IMR-90 (cell line): ENCODE measurements around the gene SMIM5. TPM values are rescaled to one million over a fixed set of nuclear protein-coding genes. Genes with fewer than 3 reads are reported as not detected.

Source experiments
- ATAC-seq: fragments of 200-7000 bp; cut with Tn5 transposase; 2 replicates; pipeline ENCODE4 v1.9.1; 2020; ENCODE audit warnings: low read depth, mild to moderate bottlenecking, moderate library complexity
- BruUV-seq: library from RNA; stranded (reverse); fragments of 400-500 nt; replicated peaks from 2 replicates; lab custom pipeline; 2021; lab: Mats Ljungman, UMichigan
- CTCF ChIA-PET: fragments of 300-600 bp; formaldehyde crosslinking; extraction: SDS; loops from one replicate; lab custom pipeline; 2021; ENCODE audit warnings: antibody characterized with exemption; lab: Yijun Ruan, JAX
- POLR2A ChIA-PET: fragments of 300-600 bp; sonication (Branson Sonifier 250); formaldehyde crosslinking; loops from one replicate; lab custom pipeline; 2022; ENCODE audit warnings: antibody characterized with exemption; ENCODE audit not compliant: unreplicated experiment; lab: Charles Lee
- DNase-seq: peaks from one replicate; pipeline ENCODE4 v3.0.0; 2013
- H2AFZ ChIP-seq: replicated peaks from 2 replicates; pipeline ENCODE3; 2013; ENCODE audit warnings: low read length, mild to moderate bottlenecking; ENCODE audit not compliant: poor library complexity
- H2AK5ac ChIP-seq: 2 replicates; pipeline ENCODE4 v1.6.1; 2013; ENCODE audit warnings: low read depth, low read length, inconsistent platforms
- H2AK9ac ChIP-seq: replicated peaks from 2 replicates; pipeline ENCODE3; 2013; ENCODE audit warnings: mild to moderate bottlenecking, low read depth, low read length, moderate library complexity; ENCODE audit not compliant: poor library complexity
- H2BK120ac ChIP-seq: 2 replicates; pipeline ENCODE4 v1.6.1; 2013; ENCODE audit warnings: low read depth, low read length, inconsistent platforms
- H2BK15ac ChIP-seq: 3 replicates; pipeline ENCODE4 v1.6.1; 2013; ENCODE audit warnings: low read depth, low read length, inconsistent platforms
- H2BK20ac ChIP-seq: 2 replicates; pipeline ENCODE4 v1.6.1; 2013; ENCODE audit warnings: low read depth, mild to moderate bottlenecking, inconsistent platforms, low read length, moderate library complexity
- H2BK5ac ChIP-seq: 2 replicates; pipeline ENCODE4 v1.6.1; 2013; ENCODE audit warnings: mild to moderate bottlenecking, low read depth, low read length, inconsistent platforms; ENCODE audit not compliant: poor library complexity, severe bottlenecking
- H3K14ac ChIP-seq: replicated peaks from 2 replicates; pipeline ENCODE4 v1.6.1; 2013; ENCODE audit warnings: low read depth, low read length, inconsistent platforms
- H3K18ac ChIP-seq: 2 replicates; pipeline ENCODE4 v1.6.1; 2013; ENCODE audit warnings: low read depth, low read length, control low read depth
- H3K23ac ChIP-seq: 2 replicates; pipeline ENCODE4 v1.6.1; 2013; ENCODE audit warnings: low read depth, low read length, inconsistent platforms
- H3K27ac ChIP-seq: 2 replicates; pipeline ENCODE4 v1.5.1; 2013; ENCODE audit warnings: mild to moderate bottlenecking, control low read depth, low read length; ENCODE audit not compliant: insufficient read depth
- H3K27me3 ChIP-seq: 2 replicates; pipeline ENCODE4 v1.6.1; 2013; ENCODE audit warnings: low read length; ENCODE audit not compliant: control insufficient read depth, insufficient read depth
- H3K36me3 ChIP-seq: 2 replicates; pipeline ENCODE4 v1.6.1; 2013; ENCODE audit warnings: low read length, mixed read lengths; ENCODE audit not compliant: control insufficient read depth, insufficient read depth
- H3K4ac ChIP-seq: 2 replicates; pipeline ENCODE4 v1.6.1; 2013; ENCODE audit warnings: low read depth, low read length, inconsistent platforms
- H3K4me1 ChIP-seq: 2 replicates; pipeline ENCODE4 v1.6.1; 2013; ENCODE audit warnings: low read length, mixed read lengths; ENCODE audit not compliant: control insufficient read depth, insufficient read depth
- H3K4me2 ChIP-seq: 2 replicates; pipeline ENCODE4 v1.6.1; 2013; ENCODE audit warnings: low read depth, mild to moderate bottlenecking, control low read depth, low read length, moderate library complexity
- H3K4me3 ChIP-seq: 2 replicates; pipeline ENCODE4 v1.5.1; 2013; ENCODE audit warnings: low read depth, mild to moderate bottlenecking, control low read depth, low read length, moderate library complexity; ENCODE audit not compliant: insufficient read depth
- H3K56ac ChIP-seq: 2 replicates; pipeline ENCODE4 v1.6.1; 2013; ENCODE audit warnings: low read length, inconsistent platforms; ENCODE audit not compliant: insufficient read depth; ENCODE audit errors: extremely low read depth
- H3K79me1 ChIP-seq, 2 experiments: 2 replicates each; pipeline ENCODE4 v1.6.1; 2013; ENCODE audit warnings: low read length in 2 of 2, inconsistent platforms in 1 of 2, low read depth in 1 of 2
- H3K9ac ChIP-seq: 2 replicates; pipeline ENCODE4 v1.6.1; 2013; ENCODE audit warnings: low read depth, low read length, control low read depth
- H3K9me1 ChIP-seq: 2 replicates; pipeline ENCODE4 v1.6.1; 2013; ENCODE audit warnings: low read length, inconsistent platforms; ENCODE audit not compliant: insufficient read depth
- H3K9me3 ChIP-seq: 2 replicates; pipeline ENCODE4 v1.6.1; 2013; ENCODE audit warnings: low read length; ENCODE audit not compliant: control insufficient read depth, insufficient read depth
- H4K20me1 ChIP-seq: 2 replicates; pipeline ENCODE4 v1.6.1; 2013; ENCODE audit warnings: low read length, inconsistent platforms; ENCODE audit not compliant: insufficient read depth
- H4K5ac ChIP-seq: 2 replicates; pipeline ENCODE4 v1.6.1; 2013; ENCODE audit warnings: mild to moderate bottlenecking, low read depth, low read length, control low read depth
- H4K8ac ChIP-seq, 2 experiments: 2 replicates each; pipeline ENCODE4 v1.6.1; 2013; ENCODE audit warnings: low read depth in 2 of 2, low read length in 2 of 2, control low read depth in 1 of 2, inconsistent platforms in 1 of 2
- H4K91ac ChIP-seq: 2 replicates; pipeline ENCODE4 v1.6.1; 2013; ENCODE audit warnings: low read depth, low read length, inconsistent platforms; ENCODE audit not compliant: insufficient read depth
- CEBPB ChIP-seq: IDR thresholded peaks from 2 replicates; pipeline ENCODE4 v1.6.1; 2012; ENCODE audit warnings: low read depth, low read length, improper control_type of control experiment
- MAFK ChIP-seq: IDR thresholded peaks from 2 replicates; pipeline ENCODE4 v1.6.1; 2012; ENCODE audit warnings: low read depth, low read length, improper control_type of control experiment
- MAZ ChIP-seq: IDR thresholded peaks from 2 replicates; pipeline ENCODE4 v1.6.1; 2012; ENCODE audit warnings: low read depth, mild to moderate bottlenecking, low read length, improper control_type of control experiment, moderate library complexity, borderline replicate concordance
- NFE2L2 ChIP-seq: fragments of 150-350 bp; IDR thresholded peaks from 2 replicates; pipeline ENCODE4 v1.6.1; 2016; ENCODE audit warnings: low read depth, mild to moderate bottlenecking, low read length
- RCOR1 ChIP-seq: IDR thresholded peaks from 2 replicates; pipeline ENCODE4 v1.6.1; 2012; ENCODE audit warnings: mild to moderate bottlenecking, low read length, improper control_type of control experiment; ENCODE audit not compliant: insufficient replicate concordance
- WGBS, 2 experiments: methylation state at CpG; one replicate each; pipeline versions ENCODE4 v1.1.5 to v1.1.7; 2013; ENCODE audit warnings: missing lambda C conversion rate in 2 of 2; ENCODE audit not compliant: insufficient read length in 1 of 2; ENCODE audit errors: extremely low coverage in 2 of 2; 5-methylcytosine and 5-hydroxymethylcytosine counted together
- dilution Hi-C: fragments of 300-500 bp; cut with HindIII; formaldehyde crosslinking; loops from one replicate; pipeline ENCODE4 v1.14.3; 2018; ENCODE audit warnings: low sequenced_read_pairs; ENCODE audit not compliant: unreplicated experiment
- in situ Hi-C: fragments of 300-500 bp; cut with MboI; formaldehyde crosslinking; loops from 3 replicates; pipeline ENCODE4 v1.14.3; 2019; ENCODE audit warnings: low sequenced_read_pairs, inconsistent platforms, mixed read lengths
- intact Hi-C: fragments of 100-400 bp; cut with micrococcal nuclease; formaldehyde crosslinking; loops from 2 replicates; pipeline ENCODE4 v1.10.0; 2022
- polyA plus RNA-seq, 3 experiments: library from polyadenylated mRNA; depleted of rRNA; stranded (reverse); fragments of >200 nt; gene quantifications; 2 replicates each; pipeline ENCODE4 v1.2.3, GENCODE V29; 2012; ENCODE audit warnings: low replicate concordance in 1 of 3
- total RNA-seq: library from RNA; depleted of rRNA; stranded (reverse); fragments of >200 nt; gene quantifications from 2 replicates; pipeline ENCODE4 v1.2.3, GENCODE V29; 2012
- TF ChIP-seq, protein P1 (sequence below): fragments of 150-350 bp; IDR thresholded peaks from 2 replicates; pipeline ENCODE4 v1.6.1; 2017; ENCODE audit warnings: mild to moderate bottlenecking, antibody characterized with exemption, low read length, low read depth

The SMIM5 gene
- total and polyA plus RNA-seq, 2 of the 4 experiments (the other 2 are of a cell fraction), result not detected

DNA sequence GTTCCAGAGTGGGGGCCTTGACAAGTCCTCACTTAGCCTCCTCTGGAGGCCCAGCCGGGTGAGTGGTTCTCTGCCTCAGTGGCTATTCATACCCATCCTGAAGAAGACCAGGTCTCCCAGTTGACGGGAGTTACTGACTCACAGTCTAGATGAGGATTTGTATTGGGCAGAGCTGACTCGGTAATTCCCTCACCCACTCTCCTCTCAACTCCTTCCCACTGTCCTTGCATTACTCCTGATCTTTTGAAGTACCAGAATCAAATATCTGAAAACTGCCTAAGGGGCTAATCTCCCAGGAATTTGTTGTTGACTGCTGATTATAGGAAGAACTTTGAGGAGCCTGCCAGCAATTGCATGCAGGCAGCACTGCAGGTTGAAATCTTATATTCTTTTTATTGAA is 48.1 kb downstream of the SMIM5 start:
- Histone ChIP-seq H2BK120ac (no peak overlapping the region), H2AK5ac (no peak overlapping the region), H4K5ac (no peak overlapping the region), H3K18ac (no peak overlapping the region), H3K9me3 (no peaks in the 10 kb centered on the region), H2BK20ac (no peak overlapping the region), H3K4me1 (peaks cover 8% of the 10 kb centered on the region), H2AFZ (no peak overlapping the region), H3K9ac (no peak overlapping the region), H3K36me3 (peaks cover 23% of the 10 kb centered on the region), H3K79me1 (peaks cover 53 to 73% of the 10 kb centered on the region in 2 experiments), H3K27me3 (no peaks in the 10 kb centered on the region), H3K9me1 (peaks cover 14% of the 10 kb centered on the region), H4K91ac (no peak overlapping the region), H3K27ac (no peak overlapping the region), H3K4ac (no peak overlapping the region), H3K4me2 (no peak overlapping the region), H2AK9ac (no peak overlapping the region), H3K4me3 (no peak overlapping the region), H3K56ac (no peak overlapping the region), H2BK15ac (no peak overlapping the region), H3K23ac (no peak overlapping the region), H4K8ac (no peak overlapping the region), H2BK5ac (no peak overlapping the region), H4K20me1 (peaks cover 33% of the 10 kb centered on the region), H3K14ac (no peak overlapping the region)
- DNase-seq, result peak; percentile 58
- ATAC-seq, result peak; percentile 10; the same call in 1 of the 2 replicates
- TF ChIP-seq MAZ (no peak), NFE2L2 (no peak), MAFK (no peak), RCOR1 (no peak), CEBPB (no peak)
- TF ChIP-seq, protein P1, sequence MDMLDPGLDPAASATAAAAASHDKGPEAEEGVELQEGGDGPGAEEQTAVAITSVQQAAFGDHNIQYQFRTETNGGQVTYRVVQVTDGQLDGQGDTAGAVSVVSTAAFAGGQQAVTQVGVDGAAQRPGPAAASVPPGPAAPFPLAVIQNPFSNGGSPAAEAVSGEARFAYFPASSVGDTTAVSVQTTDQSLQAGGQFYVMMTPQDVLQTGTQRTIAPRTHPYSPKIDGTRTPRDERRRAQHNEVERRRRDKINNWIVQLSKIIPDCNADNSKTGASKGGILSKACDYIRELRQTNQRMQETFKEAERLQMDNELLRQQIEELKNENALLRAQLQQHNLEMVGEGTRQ, result no peak
- POLR2A ChIA-PET, result no interaction called here
- intact Hi-C loops (no loop called here), dilution Hi-C loops (no loop called here), in situ Hi-C loops (no loop called here)
- BruUV-seq, result no TSS peak
- CTCF ChIA-PET, result interaction anchor here (1.2 to 5.7 kb wide), 2 partner anchors 67 to 69 kb away, joined by 3 to 18 read pairs; no protein-coding TSS in a partner anchor
- WGBS, 2 experiments, result no CpG with 5 or more reads among the region's 3 CpGs
